PFSK-1 (cell line): ENCODE results near the gene S100A13.

ENCODE experiments used
- FOXP2 ChIP-seq: optimal IDR thresholded peaks from 2 replicates; pipeline ENCODE3; 2011; ENCODE audit warnings: borderline replicate concordance, control low read depth, inconsistent platforms; ENCODE audit not compliant: insufficient read depth; ENCODE audit errors: extremely low read length, extremely low read depth
- POLR2AphosphoS5 ChIP-seq: IDR thresholded peaks from 2 replicates; pipeline ENCODE4 v1.6.1; 2012; ENCODE audit warnings: low read depth, mild to moderate bottlenecking, control low read depth, low read length, moderate library complexity
- REST ChIP-seq, 2 experiments: IDR thresholded peaks; 2 replicates each; pipeline versions ENCODE4 v1.6.1 to v1.8.0; 2011 to 2012; ENCODE audit warnings: low read depth in 2 of 2, low read length in 2 of 2, control low read depth in 1 of 2, inconsistent platforms in 1 of 2, mild to moderate bottlenecking in 1 of 2, moderate library complexity in 1 of 2; ENCODE audit not compliant: insufficient read depth in 1 of 2
- SIN3A ChIP-seq: IDR thresholded peaks from 2 replicates; pipeline ENCODE4 v1.6.1; 2012; ENCODE audit warnings: mild to moderate bottlenecking, low read length, moderate library complexity, borderline replicate concordance; ENCODE audit not compliant: insufficient read depth
- TAF1 ChIP-seq: IDR thresholded peaks from 2 replicates; pipeline ENCODE4 v1.6.1; 2012; ENCODE audit warnings: low read length, control low read depth, borderline replicate concordance; ENCODE audit not compliant: insufficient read depth

The S100A13 gene

GRCh38 chr1:153652805-153653500 is 25.6 kb upstream of the S100A13 start:
- TF ChIP-seq SIN3A (no peak), REST (IDR thresholded peaks at IDR 0.05; ENCODE audit: insufficient read depth in 1 of 2, low read depth in 2 of 2, low read length in 2 of 2) (no peak), FOXP2 (no peak), POLR2AphosphoS5 (no peak), TAF1 (no peak)

GRCh38 chr1:153651771-153652170 is 24.5 kb upstream of the S100A13 start:
- TF ChIP-seq REST (IDR thresholded peaks at IDR 0.05; ENCODE audit: insufficient read depth in 1 of 2, low read depth in 2 of 2, low read length in 2 of 2): no peak
- no peak for TF ChIP-seq TAF1
- TF ChIP-seq POLR2AphosphoS5: no peak
- no peak for TF ChIP-seq SIN3A
- TF ChIP-seq FOXP2: no peak

GRCh38 chr1:153649863-153650235 is 22.5 kb upstream of the S100A13 start:
- TF ChIP-seq REST (IDR thresholded peaks at IDR 0.05; ENCODE audit: insufficient read depth in 1 of 2, low read depth in 2 of 2, low read length in 2 of 2) (no peak), SIN3A (no peak), POLR2AphosphoS5 (no peak), TAF1 (no peak), FOXP2 (no peak)

GRCh38 chr1:153649137-153649862 is 22.0 kb upstream of the S100A13 start:
- TF ChIP-seq TAF1: no peak
- TF ChIP-seq POLR2AphosphoS5: no peak
- TF ChIP-seq REST (IDR thresholded peaks at IDR 0.05; ENCODE audit: insufficient read depth in 1 of 2, low read depth in 2 of 2, low read length in 2 of 2): no peak
- TF ChIP-seq FOXP2: no peak
- no peak for TF ChIP-seq SIN3A
